NCI-H748 treated with DMSO at 0.1 percent for 48 hours (cell line): ENCODE results near the gene WASHC1.
"Not testable (repeated sequence)": the region's sequence is repeated elsewhere in the genome, so short reads cannot be mapped to it uniquely, and the experiment has no call there.

Experiments
- DNase-seq: peaks from one replicate; lab custom pipeline; 2025; lab: John Stamatoyannopoulos, UW

The WASHC1 gene

DNA sequence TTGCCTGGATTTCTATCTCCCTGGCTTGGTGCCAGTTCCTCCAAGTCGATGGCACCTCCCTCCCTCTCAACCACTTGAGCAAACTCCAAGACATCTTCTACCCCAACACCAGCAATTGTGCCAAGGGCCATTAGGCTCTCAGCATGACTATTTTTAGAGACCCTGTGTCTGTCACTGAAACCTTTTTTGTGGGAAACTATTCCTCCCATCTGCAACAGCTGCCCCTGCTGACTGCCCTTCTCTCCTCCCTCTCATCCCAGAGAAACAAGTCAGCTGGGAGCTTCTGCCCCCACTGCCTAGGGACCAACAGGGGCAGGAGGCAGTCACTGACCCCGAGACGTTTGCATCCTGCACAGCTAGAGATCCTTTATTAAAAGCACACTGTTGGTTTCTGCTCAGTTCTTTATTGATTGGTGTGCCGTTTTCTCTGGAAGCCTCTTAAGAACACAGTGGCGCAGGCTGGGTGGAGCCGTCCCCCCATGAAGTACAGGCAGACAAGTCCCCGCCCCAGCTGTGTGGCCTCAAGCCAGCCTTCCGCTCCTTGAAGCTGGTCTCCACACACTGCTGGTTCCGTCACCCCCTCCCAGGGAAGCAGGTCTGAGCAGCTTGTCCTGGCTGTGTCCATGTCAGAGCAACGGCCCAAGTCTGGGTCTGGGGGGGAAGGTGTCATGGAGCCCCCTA, 15.0 kb downstream of the WASHC1 start:
- not testable (repeated sequence) for DNase-seq

DNA sequence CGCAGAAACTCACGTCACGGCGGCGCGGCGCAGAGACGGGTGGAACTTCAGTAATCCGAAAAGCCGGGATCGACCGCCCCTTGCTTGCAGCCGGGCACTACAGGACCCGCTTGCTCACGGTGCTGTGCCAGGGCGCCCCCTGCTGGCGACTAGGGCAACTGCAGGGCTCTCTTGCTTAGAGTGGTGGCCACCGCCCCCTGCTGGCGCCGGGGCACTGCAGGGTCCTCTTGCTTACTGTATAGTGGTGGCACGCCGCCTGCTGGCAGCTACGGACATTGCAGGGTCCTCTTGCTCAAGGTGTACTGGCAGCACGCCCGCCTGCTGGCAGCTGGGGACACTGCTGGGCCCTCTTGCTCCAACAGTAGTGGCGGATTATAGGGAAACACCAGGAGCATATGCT, 18.1 kb downstream of the WASHC1 start:
- DNase-seq = not testable (repeated sequence)

DNA sequence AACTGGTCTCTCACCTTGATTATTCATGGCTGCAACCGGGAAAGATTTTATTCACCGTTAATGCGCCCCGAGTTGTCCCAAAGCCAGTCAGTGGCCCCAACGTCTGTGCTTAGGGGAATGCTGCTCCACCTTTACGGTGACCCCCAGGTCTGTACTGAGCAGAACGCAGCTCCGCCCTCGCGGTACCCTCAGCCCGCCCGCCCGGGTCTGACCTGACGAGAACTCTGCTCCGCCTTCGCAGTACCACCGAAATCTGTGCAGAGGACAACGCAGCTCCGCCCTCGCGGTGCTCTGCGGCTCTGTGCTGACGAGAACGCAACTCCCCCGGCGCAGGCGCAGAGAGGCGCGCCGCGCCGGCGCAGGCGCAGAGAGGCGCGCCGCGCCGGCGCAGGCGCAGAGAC, 18.6 kb downstream of the WASHC1 start:
- DNase-seq = not testable (repeated sequence)

DNA sequence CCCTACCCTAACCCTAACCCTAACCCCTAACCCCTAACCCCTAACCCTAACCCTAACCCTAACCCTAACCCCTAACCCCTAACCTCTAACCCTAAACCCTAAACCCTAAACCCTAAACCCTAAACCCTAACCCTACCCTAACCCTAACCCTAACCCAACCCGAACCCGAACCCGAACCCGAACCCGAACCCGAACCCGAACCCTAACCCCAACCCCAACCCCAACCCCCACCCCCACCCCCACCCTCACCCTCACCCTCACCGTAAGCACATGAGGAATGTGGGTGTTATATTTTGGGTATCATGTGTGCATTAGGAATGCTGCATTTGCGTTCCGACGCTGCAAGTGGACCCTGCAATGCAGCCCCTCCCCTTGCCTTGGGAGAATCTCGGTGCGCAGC, 19.0 kb downstream of the WASHC1 start:
- DNase-seq = not testable (repeated sequence)
